HL-60 (cell line): Measurements from ENCODE around the gene STPG2.

ENCODE experiments used
- GABPA ChIP-seq: IDR thresholded peaks from 2 replicates; pipeline ENCODE4 v1.6.1; 2012; ENCODE audit warnings: low read depth
- POLR2AphosphoS5 ChIP-seq: IDR thresholded peaks from 2 replicates; pipeline ENCODE4 v1.6.1; 2012; ENCODE audit warnings: low read depth
- TF ChIP-seq, protein P1 (sequence below): IDR thresholded peaks from one replicate; pipeline ENCODE4 v1.5.1; 2011; ENCODE audit warnings: low read length, control low read depth, inconsistent platforms; ENCODE audit not compliant: insufficient read depth
- TF ChIP-seq, protein P2 (sequence below): IDR thresholded peaks from 2 replicates; pipeline ENCODE4 v1.6.1; 2012; ENCODE audit warnings: low read depth; ENCODE audit not compliant: insufficient replicate concordance

DNA sequence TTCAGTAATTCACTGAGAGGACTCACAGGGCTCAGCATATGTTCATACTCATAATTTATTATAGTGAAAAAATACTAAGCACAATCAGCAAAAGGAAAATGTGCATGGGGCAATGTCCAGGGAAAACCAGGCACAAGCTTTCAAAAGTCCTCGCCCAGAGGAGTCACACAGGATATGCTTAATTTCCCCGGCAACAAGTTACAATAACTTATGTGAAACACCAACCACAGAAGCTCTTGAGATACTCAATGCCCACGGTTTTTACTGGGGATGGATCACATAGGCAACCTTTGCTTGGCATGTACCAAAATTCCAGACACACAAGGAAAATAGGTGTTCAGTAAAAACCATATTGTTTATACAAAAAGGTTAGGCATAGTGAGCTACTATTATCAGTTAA, 38.5 kb upstream of the STPG2 start:
- TF ChIP-seq, protein P1, sequence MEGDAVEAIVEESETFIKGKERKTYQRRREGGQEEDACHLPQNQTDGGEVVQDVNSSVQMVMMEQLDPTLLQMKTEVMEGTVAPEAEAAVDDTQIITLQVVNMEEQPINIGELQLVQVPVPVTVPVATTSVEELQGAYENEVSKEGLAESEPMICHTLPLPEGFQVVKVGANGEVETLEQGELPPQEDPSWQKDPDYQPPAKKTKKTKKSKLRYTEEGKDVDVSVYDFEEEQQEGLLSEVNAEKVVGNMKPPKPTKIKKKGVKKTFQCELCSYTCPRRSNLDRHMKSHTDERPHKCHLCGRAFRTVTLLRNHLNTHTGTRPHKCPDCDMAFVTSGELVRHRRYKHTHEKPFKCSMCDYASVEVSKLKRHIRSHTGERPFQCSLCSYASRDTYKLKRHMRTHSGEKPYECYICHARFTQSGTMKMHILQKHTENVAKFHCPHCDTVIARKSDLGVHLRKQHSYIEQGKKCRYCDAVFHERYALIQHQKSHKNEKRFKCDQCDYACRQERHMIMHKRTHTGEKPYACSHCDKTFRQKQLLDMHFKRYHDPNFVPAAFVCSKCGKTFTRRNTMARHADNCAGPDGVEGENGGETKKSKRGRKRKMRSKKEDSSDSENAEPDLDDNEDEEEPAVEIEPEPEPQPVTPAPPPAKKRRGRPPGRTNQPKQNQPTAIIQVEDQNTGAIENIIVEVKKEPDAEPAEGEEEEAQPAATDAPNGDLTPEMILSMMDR = no peak
- no peak for TF ChIP-seq POLR2AphosphoS5
- TF ChIP-seq GABPA = no peak
- TF ChIP-seq, protein P2, sequence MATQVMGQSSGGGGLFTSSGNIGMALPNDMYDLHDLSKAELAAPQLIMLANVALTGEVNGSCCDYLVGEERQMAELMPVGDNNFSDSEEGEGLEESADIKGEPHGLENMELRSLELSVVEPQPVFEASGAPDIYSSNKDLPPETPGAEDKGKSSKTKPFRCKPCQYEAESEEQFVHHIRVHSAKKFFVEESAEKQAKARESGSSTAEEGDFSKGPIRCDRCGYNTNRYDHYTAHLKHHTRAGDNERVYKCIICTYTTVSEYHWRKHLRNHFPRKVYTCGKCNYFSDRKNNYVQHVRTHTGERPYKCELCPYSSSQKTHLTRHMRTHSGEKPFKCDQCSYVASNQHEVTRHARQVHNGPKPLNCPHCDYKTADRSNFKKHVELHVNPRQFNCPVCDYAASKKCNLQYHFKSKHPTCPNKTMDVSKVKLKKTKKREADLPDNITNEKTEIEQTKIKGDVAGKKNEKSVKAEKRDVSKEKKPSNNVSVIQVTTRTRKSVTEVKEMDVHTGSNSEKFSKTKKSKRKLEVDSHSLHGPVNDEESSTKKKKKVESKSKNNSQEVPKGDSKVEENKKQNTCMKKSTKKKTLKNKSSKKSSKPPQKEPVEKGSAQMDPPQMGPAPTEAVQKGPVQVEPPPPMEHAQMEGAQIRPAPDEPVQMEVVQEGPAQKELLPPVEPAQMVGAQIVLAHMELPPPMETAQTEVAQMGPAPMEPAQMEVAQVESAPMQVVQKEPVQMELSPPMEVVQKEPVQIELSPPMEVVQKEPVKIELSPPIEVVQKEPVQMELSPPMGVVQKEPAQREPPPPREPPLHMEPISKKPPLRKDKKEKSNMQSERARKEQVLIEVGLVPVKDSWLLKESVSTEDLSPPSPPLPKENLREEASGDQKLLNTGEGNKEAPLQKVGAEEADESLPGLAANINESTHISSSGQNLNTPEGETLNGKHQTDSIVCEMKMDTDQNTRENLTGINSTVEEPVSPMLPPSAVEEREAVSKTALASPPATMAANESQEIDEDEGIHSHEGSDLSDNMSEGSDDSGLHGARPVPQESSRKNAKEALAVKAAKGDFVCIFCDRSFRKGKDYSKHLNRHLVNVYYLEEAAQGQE = no peak
